ENCODE data around the gene TDRD9.

TDRD9 gene

DNA sequence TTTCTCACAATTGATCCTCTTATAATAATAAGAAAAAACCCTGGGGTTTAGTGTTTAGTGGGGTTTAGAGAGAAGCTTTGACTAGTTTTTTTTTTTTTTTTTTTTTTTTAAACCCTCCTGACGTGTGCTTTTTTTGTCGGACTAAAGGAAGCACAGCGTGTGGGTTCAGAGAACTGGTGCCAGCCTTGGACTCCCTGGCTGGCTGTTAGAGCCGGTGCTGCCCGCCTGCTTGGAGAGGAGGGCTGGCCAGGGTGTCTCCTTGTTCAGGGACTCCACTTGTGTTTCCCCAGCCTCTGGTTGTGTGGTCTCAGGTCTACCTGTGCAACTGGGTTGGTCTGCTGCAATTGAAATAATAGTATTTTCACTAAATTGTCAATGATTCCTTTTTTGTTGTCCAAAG is 103.1 kb downstream of the TDRD9 start:
- DNase-seq (ENCODE audit: low read depth in 2 of 2), result no peak

DNA sequence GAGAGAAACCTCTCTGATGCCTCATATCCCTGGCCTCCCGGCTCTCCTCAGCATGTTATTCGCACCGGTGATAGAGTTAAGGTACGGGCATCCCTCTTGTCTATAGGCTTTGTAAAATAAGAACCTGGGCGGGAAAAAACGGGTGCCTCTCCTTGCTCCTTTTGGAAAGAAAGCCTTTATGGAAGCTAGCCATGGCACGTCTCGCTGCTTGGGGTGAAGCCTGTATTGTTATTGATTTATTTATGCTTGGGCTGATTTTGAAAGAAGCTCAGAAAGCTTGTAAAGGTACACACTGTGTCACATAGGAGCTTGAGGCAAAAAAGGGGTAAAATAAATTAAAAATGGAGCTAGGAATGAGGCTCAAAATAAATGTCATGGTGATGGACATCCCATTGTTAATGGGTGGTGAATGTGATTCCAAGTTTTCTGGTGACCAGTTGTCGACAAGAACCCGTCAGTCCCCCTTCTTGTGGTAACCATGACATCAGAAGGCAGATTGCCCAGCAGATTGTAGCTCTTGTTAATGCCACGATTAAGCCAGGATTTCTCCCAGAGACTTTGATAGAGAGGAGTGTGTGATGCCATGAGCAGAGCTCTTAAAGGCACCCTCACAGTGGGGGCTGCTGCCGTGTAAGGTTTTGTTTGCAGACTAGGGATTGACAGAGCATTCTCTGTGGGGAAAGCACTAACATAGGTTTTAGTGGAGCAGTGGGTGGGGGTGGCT is 106.9 kb downstream of the TDRD9 start:
- no peak for DNase-seq (ENCODE audit: low read depth in 2 of 2)

DNA sequence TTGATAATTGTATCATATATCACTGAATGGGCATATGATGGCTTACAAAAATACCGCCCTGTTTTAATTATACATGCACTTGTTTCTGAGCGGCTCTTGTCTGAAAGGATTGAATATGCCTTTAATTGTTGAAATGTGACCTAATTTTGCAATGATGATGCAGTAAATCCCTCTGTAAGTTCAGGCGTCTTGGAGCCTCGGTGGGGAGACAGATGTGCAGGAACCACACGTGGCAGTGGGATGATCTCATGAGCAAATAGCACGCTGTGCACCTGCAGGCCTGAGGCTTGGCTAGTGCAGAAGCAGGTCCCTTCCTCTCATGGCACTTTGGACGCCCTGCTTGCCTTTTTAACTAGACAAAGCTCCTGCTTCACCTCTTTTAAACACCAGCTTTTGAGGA is 108.0 kb downstream of the TDRD9 start:
- DNase-seq (ENCODE audit: low read depth in 2 of 2), result no peak

DNA sequence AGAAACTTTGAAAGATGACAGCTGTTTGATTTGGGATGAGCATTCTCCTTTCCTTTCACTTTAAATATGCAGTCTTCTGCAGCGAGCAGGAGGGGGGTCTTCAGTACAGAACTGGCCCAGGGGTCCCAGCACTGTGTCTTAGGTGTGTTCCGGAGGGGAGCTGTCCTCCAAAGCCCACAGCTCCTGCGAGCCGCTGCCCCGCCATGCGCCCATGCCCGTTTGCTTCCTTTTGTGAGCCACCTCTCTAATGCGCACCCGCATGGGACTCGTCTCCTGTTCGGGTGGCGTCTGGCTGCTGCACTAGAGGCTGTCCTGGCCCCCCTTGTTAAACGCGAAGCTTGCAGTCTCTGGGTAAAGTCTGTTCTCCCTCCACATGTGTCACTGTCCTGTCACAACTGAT is 108.8 kb downstream of the TDRD9 start:
- DNase-seq (ENCODE audit: low read depth in 2 of 2), result no peak

DNA sequence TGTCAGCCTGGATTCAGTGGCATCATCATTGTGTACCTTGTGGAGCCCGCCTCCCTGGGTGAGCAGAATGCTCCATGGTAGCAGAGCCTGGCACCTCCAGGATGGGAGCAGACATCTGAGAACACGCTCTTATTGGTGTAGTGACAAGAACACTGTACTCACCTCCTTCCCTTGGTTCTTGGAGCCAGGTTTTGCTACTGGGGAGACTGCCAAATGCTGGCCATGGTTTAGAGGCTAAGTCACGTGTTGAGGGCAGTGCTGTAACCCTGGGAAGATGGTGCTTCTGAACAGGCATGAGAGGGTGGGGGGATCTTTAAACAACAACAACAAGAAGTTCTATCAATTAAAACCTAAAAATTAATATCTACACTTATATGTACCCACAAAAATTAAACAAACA is 109.6 kb downstream of the TDRD9 start:
- DNase-seq (ENCODE audit: low read depth in 2 of 2), result no peak

DNA sequence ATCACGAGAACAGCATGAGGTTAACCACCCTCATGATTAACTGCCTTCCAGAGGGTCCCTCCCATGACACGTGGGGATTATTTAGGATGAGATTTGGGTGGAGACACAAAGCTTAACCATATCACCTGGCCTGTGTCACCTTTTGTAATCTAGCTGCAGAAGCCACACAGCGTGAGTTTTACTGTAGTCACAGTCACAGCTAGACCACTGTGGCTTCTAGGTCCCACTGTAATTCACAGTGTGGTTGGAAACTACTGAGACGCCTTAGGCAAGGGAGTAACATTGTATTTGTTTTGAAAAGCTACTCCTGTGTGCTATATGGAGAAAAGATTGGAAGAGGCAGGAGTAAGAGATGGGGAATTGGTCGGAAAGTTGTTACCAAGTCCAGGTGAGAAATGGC is 111.0 kb downstream of the TDRD9 start:
- no peak for DNase-seq (ENCODE audit: low read depth in 2 of 2)

DNA sequence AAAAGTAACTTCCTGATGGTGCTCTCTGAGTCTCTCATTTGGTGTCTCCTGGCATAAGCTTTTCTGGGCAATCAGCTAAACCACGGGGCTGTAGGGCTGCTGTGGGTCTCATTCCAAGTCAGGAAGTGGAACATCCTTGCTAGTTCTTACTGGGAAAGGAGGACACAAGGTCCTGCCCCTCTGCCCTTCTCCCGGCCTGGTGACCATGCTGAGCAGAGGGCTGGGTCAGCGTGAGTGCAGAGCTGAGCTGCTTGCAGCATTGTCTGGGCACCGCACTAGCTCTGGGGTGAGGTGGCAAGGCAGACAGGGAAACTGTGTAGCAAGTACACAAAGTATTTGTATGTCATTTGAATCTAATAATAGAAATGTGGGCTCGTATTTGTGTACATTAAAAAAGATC is 112.3 kb downstream of the TDRD9 start:
- no peak for DNase-seq (ENCODE audit: low read depth in 2 of 2)

DNA sequence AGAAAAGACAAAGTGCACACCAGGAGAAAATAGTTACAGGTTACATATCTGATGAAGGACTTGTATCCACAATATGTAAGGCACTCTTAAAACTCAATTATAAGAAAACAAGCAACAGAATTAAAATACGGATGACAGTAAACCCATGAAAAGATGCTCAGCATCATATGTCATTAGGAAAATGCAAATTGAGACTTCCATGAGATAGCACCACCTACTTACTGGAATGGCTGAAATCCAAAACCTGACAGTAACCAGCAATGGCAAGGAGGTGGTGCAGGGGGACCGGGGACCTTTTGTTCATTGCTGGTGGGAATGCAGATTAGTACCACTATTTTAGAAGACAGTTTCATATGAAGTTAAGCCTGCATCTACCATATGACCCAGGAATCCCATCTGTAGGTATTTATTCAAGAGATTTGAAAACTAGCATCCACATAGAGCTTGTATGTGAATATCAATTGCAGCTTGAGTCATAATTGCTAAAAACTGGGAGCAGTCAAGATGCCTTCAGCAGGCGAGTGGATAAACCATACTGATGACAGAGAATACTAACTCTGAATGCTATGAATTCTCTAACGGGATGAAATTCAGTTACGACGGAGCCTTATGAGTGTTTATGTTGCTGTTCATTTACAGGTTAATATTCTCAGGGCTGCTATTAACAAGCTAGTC is 113.3 kb downstream of the TDRD9 start:
- no peak for DNase-seq (ENCODE audit: low read depth in 2 of 2)

DNA sequence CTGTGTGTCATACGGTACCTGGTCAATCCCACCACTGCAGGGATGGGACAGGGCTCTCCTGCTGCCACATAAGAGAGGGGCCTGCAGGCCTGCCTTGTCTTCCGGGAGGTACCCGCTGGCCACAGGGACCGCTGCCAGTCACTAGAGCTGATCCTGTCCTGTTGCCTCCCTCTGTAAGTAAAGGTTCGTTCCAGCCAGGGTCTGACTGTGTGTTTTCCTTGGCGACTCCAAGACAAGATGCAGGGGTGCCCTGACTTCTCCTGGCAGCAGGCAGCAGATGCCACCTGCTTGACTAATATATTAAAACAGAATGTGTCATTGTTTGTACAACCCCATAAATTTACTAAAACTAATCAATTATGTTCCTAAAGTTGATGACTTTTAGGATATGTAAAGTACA is 115.8 kb downstream of the TDRD9 start:
- no peak for DNase-seq (ENCODE audit: low read depth in 2 of 2)

DNA sequence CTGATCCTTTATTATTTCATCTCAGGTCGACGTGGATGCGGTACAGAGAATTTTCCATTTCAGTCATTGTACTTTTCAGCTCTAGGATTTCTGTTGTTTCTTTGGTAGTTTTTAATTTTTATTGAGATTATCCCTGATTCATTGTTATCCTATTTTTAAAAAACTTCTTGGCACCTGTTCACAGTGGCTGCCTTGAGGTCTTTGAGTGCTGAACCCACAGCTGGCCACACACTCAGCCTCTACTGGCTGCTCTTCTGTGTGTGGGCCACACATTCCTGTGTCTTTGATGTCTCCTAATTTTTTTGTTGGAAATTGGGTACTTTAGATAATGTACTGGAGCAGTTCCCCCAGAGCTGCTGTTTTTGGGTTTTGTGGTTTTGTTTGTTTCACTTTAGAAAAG is 119.5 kb downstream of the TDRD9 start:
- DNase-seq (ENCODE audit: low read depth in 2 of 2), result no peak

DNA sequence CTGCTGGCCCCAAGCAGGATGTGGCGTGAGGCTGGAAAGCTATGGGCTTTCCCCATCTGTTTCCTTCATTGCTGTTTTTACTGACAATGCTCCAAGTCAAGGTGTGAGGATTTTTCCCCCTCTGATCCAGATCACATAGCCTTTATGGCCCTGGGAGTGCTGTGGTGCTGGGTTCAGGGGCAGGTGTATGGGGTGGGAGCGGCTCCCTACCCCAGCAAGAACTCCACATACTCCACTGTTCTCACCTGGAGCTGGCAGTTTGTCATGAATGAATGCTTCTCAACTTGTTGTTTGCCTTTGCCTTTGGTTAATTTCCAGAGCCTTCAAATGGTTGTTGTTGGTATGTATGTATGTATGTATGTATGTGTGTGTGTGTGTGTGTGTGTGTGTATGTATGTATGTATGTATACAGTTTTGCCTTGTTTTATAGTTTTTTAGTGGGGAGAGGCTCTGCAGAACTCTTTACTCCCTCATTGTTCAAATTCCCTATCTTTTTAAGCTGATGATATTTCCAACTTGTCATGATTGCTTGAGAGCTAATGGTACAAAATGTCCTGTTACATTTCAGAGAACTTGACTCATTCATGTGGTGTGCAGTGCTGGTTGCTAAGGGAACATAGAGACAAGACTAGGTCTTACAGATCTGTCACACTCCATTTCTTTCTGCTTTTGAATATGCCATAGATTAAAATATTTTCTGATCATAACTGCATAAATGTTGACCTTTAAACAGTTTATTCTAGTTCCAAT is 120.7 kb downstream of the TDRD9 start:
- DNase-seq (ENCODE audit: low read depth in 2 of 2), result no peak

DNA sequence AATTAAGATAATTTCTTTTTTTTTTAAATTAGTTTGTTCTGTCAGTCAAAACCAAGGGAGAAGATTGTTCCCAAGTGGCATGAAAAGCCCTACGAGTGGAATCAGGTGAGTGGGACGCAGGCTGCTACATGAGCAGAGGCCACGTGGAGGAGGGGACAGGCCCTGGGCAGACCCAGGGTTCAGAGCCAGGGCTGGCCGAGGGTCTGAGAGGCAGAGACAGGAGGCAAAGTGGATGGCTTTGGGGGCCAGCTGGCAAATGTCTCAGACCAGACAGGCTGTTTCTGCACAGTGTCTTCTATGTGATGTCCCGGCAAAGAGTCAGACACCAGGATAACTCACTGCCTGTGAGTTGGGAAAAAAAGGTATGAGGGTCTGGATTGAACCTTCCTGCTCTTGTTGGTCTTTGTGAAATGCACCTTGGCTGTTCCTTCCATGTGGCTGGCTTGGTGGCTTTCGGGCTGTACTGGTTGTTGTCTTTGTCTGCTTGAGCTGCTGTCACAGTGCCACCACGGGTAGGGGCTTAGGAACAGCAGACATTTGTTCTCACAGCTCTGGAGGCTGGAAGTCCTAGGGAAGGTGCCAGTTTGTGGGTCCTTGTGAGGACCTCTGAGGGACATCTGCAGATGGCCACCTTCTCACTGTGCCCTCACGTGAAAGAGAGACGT is 121.5 kb downstream of the TDRD9 start:
- DNase-seq (ENCODE audit: low read depth in 2 of 2), result no peak

DNA sequence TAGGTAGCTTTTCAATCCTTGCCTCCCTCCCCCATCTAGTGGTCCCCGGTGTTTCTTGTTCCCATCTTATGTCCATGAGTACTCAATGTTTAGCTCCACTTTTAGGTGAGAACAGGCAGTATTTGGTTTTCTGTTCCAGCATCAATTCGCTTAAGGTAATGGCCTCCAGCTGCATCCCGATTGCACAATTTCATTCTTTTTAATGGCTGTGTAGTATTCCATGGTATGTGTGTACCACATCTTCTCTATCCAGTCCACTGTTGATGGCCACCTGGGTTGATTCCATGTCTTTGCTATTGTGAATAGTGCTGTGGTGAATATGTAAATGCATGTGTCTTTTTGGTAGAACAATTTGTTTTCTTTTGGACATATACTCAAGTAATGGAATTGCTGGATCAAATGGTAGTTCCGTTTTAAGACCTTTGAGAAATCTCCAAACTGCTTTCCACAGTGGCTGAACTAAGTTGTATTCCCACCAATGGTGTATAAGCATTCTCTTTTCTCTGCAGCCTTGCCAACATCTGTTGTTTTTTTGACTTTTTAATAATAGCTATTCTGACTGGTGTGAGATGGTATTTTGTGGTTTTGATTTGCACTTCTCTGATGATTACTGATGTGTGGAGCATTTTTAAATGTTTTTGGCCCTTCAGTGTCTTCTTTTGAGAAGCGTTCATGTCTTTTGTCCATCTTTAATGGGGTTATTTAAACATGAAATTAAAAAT is 123.0 kb downstream of the TDRD9 start:
- no peak for DNase-seq (ENCODE audit: low read depth in 2 of 2)

DNA sequence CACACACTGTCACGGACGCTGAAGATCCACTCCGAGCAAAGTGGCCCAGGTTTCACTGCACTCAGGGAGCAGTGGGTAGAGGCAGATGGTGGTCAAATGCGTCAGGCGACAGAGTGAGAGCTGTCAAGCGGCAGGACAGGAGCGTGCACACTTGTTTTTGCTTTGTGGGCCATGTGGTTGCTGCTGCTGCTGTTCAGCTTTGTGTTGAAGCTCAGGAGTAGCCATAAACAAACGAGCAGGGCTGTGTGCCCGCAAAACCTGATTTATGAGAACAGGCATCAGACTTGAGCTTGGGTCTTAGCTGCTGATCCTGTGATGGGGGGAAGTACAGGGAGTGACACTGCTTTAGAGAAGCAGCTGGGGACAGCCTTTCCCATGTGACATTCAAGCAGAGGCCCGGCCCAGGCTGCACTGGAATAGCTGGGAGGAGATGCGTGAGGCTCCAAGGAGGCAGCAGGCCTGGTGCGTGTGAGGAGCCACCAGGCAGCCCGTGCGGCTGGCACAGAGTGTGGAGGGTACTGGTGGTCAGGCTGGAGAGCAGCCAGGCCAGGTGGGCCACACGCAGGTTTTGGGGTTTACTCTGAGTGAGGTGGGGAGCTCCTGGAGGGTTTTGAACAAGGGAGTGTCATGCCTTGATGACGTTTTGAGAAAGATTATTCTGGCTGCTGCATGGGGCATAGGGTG is 126.1 kb downstream of the TDRD9 start:
- no peak for DNase-seq (ENCODE audit: low read depth in 2 of 2)

DNA sequence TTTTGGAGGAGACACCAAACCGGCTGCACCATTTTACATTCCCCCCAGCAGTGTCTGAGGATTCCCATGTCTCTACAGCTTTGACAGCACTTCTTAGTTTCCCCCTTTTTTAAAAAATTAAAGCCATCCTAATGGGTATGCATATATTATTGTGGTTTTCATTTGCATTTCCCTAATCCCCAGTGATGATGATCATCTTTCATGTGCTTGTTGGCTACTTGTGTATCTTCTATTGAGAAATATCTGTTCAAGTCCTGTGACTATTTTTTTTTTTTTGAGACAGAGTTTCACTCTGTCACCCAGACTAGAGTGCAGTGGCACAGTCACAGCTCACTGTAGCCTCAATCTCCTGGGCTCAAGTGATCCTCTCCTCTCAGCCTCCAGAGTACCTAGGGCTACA is 134.0 kb downstream of the TDRD9 start:
- no peak for DNase-seq (ENCODE audit: low read depth in 2 of 2)

DNA sequence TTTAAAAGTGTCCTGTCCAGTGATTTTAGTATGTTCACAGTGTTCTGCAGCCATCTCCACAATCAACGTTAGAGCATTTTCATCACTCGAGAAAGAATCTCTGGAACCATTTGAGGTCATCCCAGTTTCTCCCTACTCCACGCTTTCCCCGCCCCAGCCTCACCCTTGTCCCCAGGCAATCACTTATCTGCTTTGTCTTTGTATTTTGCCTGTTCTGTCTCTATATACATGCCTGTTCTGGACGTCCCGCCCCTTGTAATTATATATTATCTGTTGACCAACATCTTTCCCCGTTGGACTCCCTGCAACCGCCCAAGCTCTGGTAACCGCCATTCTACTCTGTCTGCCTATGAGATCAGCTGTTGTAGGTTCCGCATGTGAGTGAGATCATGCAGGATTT is 135.7 kb downstream of the TDRD9 start:
- DNase-seq (ENCODE audit: low read depth in 2 of 2), result no peak

DNA sequence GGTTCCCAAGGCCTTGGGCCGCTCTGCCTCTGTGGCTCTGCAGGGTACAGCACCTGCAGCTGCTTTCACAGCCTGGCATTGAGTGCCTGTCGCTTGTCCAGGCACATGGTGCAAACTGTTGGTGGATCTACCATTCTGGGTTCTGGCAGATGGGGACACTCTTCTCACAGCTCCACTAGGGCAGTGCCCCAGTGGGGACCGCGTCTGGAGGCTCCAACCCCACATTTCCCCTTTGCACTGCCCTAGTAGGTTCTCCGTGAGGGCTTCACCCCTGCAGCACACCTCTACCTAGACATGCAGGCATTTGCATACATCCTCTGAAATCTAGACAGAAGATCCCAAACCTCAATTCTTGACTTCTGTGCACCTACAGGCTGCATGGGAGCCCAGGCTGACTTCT is 138.0 kb downstream of the TDRD9 start:
- no peak for DNase-seq (ENCODE audit: low read depth in 2 of 2)

DNA sequence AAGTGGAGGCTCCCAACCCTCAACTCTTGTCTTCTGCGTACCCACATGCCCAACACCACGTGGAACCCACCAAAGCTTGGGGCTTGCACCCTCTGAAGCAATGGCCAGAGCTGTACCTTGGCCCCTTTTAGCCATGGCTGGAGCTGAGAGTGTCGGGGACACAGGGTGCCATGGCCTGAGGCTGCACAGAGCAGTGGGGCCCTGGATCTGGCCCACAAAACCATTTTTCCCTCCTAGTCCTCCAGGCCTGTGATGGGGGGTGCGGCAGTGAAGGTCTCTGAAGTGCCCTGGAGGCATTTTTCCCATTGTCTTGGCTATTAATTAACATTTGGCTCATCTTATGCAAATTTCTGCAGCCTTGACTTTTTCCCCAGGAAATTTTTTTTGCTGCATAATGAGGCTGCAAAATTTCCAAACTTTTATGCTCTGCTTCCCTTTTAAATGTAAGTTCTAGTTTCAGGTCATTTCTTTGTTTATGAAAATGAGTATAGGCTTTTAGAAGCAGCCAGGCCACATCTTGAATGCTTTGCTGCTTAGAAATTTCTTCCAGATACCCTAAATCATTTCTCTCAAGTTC is 138.6 kb downstream of the TDRD9 start:
- DNase-seq (ENCODE audit: low read depth in 2 of 2), result no peak

DNA sequence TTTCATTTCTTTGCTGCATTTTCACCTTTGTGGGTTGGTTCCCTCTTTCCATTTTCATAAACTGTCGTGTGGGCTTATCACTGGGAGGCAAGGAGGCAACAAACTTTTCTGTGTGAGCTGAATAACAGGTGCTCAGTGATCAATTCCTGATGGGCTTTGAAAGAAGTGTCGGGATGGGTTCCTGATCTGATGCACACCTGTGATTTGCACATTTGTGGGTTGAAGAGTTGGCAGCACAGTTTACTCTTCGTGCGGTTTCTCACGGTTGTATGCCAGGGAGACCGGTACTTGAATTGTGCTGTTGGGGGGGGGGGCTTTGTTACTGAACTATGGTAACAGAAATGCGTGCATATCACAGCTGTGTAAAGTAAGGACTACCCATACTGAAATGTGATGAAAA is 141.3 kb downstream of the TDRD9 start:
- DNase-seq (ENCODE audit: low read depth in 2 of 2), result no peak

DNA sequence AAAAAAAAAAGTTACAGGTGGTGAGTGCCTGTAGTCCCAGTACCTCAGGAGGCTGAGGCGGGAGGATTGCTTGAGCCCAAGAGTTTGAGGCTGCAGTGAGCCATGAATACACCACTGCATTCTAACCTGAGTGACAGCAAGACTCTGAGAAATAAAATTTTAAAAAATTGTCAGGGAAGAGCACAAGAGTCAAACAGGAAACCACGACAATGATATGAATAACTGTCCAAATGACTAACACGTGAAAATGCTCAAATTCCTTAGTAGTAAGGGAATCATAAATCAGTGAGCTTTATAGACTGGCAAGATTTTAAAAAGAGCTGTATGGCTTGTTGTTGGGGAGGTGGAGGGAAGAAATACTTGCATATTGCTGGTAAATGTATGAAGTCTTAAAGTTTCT is 144.3 kb downstream of the TDRD9 start:
- no peak for DNase-seq (ENCODE audit: low read depth in 2 of 2)

DNA sequence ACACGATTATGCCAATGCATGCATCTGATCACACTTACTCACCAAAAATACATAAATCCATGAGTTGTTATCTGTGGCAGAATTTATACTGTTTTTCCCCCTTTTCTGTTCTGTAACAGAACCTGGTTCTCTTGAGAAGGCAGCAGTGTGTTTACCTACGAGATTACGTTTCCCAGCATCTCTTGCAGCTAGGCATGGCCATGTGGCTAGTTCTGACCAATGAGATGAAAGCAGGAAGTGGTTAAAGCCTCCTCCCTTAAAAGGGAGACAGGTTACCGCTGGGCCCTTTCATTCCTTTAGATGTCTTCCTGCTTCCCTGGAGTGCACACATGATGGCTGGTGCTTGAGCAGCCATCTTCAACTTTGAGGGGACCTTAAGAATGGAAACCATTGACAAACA is 145.5 kb downstream of the TDRD9 start:
- no peak for DNase-seq (ENCODE audit: low read depth in 2 of 2)
